Parathyroid adenoma (tissue), 2 donors: ENCODE data around the gene MAP1LC3A.

Experiments
- H2AFZ ChIP-seq: fragments of 300-600 bp; sonication (generic); one replicate; pipeline ENCODE4 v1.7.0; 2017; ENCODE audit warnings: antibody characterized with exemption, mild to moderate bottlenecking
- H3K27ac ChIP-seq: fragments of 300-600 bp; sonication (generic); one replicate; pipeline ENCODE4 v1.7.0; 2017
- H3K27me3 ChIP-seq: fragments of 300-600 bp; sonication (generic); one replicate; pipeline ENCODE4 v1.7.0; 2017; ENCODE audit warnings: low read length; ENCODE audit not compliant: control insufficient read depth, insufficient read depth
- H3K36me3 ChIP-seq: fragments of 300-600 bp; sonication (generic); one replicate; pipeline ENCODE4 v1.7.0; 2017; ENCODE audit warnings: low read length; ENCODE audit not compliant: control insufficient read depth, insufficient read depth
- H3K4me1 ChIP-seq: fragments of 300-600 bp; sonication (generic); one replicate; pipeline ENCODE4 v1.7.0; 2017; ENCODE audit warnings: control low read depth
- H3K4me2 ChIP-seq: fragments of 300-600 bp; sonication (generic); one replicate; pipeline ENCODE4 v1.7.0; 2017; ENCODE audit warnings: low read length
- H3K4me3 ChIP-seq: fragments of 300-600 bp; sonication (generic); one replicate; pipeline ENCODE4 v1.7.0; 2017; ENCODE audit warnings: low read depth, low read length
- H3K79me2 ChIP-seq: fragments of 300-600 bp; sonication (generic); one replicate; pipeline ENCODE4 v1.7.0; 2017; ENCODE audit warnings: control low read depth
- H3K9ac ChIP-seq: fragments of 300-600 bp; sonication (generic); one replicate; pipeline ENCODE4 v1.7.0; 2017; ENCODE audit warnings: mild to moderate bottlenecking
- H3K9me3 ChIP-seq: fragments of 300-600 bp; sonication (generic); one replicate; pipeline ENCODE4 v1.7.0; 2017; ENCODE audit warnings: low read length; ENCODE audit not compliant: control insufficient read depth
- CTCF ChIP-seq: fragments of 300-600 bp; sonication (generic); IDR thresholded peaks from one replicate; pipeline ENCODE4 v1.7.0; 2017; ENCODE audit warnings: antibody characterized with exemption, mild to moderate bottlenecking
- donor health status: primary hyperparathyroidism.

MAP1LC3A gene

GRCh38 chr20:34549929-34550305, 8.6 kb upstream of the MAP1LC3A start:
- H3K4me2 ChIP-seq = no peak overlapping the region
- H3K79me2 ChIP-seq = no peaks in the 10 kb centered on the region
- peak overlapping the region; percentile 50 for H2AFZ ChIP-seq
- H3K9me3 ChIP-seq = no peaks in the 10 kb centered on the region
- H3K4me3 ChIP-seq = no peak overlapping the region
- H3K27ac ChIP-seq = no peak overlapping the region
- no peaks in the 10 kb centered on the region for H3K36me3 ChIP-seq
- peaks cover 7% of the 10 kb centered on the region for H3K4me1 ChIP-seq
- TF ChIP-seq CTCF = no peak
- no peaks in the 10 kb centered on the region for H3K27me3 ChIP-seq
- H3K9ac ChIP-seq = no peak overlapping the region

GRCh38 chr20:34552569-34552968, 5.9 kb upstream of the MAP1LC3A start:
- no peaks in the 10 kb centered on the region for H3K79me2 ChIP-seq
- no peak for TF ChIP-seq CTCF

GRCh38 chr20:34553366-34553867, 5.1 kb upstream of the MAP1LC3A start:
- Histone ChIP-seq H3K9ac (no peak overlapping the region), H2AFZ (no peak overlapping the region), H3K27ac (no peak overlapping the region), H3K9me3 (no peaks in the 10 kb centered on the region), H3K4me3 (no peak overlapping the region), H3K79me2 (no peaks in the 10 kb centered on the region), H3K4me1 (peaks cover 7% of the 10 kb centered on the region), H3K4me2 (no peak overlapping the region), H3K27me3 (no peaks in the 10 kb centered on the region), H3K36me3 (no peaks in the 10 kb centered on the region)
- no peak for TF ChIP-seq CTCF

More at GRCh38 chr20:34552569-34552968, 5.9 kb upstream of the MAP1LC3A start:
- no peak overlapping the region for H2AFZ ChIP-seq
- peaks cover 7% of the 10 kb centered on the region for H3K4me1 ChIP-seq
- H3K4me3 ChIP-seq = no peak overlapping the region
- H3K9ac ChIP-seq = no peak overlapping the region
- no peak overlapping the region for H3K27ac ChIP-seq
- H3K9me3 ChIP-seq = no peaks in the 10 kb centered on the region
- no peaks in the 10 kb centered on the region for H3K36me3 ChIP-seq
- no peak overlapping the region for H3K4me2 ChIP-seq
- no peaks in the 10 kb centered on the region for H3K27me3 ChIP-seq

GRCh38 chr20:34557936-34558319, 590 bp upstream of the MAP1LC3A start:
- no peaks in the 10 kb centered on the region for H3K36me3 ChIP-seq
- no peaks in the 10 kb centered on the region for H3K79me2 ChIP-seq
- no peaks in the 10 kb centered on the region for H3K4me1 ChIP-seq
- peak overlapping the region; percentile 91 for H3K27ac ChIP-seq
- H3K27me3 ChIP-seq = no peaks in the 10 kb centered on the region
- H2AFZ ChIP-seq = peak overlapping the region; percentile 100
- H3K9me3 ChIP-seq = no peaks in the 10 kb centered on the region
- peak overlapping the region; percentile 93 for H3K9ac ChIP-seq
- peak overlapping the region; percentile 92 for H3K4me2 ChIP-seq
- H3K4me3 ChIP-seq = peak overlapping the region; percentile 72
- TF ChIP-seq CTCF = no peak

GRCh38 chr20:34559311-34560140, 1.0 kb downstream of the MAP1LC3A start:
- Histone ChIP-seq H3K9ac (no peak overlapping the region), H3K4me2 (no peak overlapping the region), H3K27me3 (no peaks in the 10 kb centered on the region), H3K36me3 (no peaks in the 10 kb centered on the region), H3K27ac (no peak overlapping the region), H3K9me3 (no peaks in the 10 kb centered on the region), H3K4me3 (no peak overlapping the region), H3K4me1 (no peaks in the 10 kb centered on the region), H3K79me2 (no peaks in the 10 kb centered on the region), H2AFZ (no peak overlapping the region)
- no peak for TF ChIP-seq CTCF
